Breast epithelium (tissue), 3 donors: ENCODE results near the gene NINL.
"Not testable (repeated sequence)": the region's sequence is repeated elsewhere in the genome, so short reads cannot be mapped to it uniquely, and the experiment has no call there.

Experiments
- POLR2A ChIP-seq: fragments of 450-650 bp; IDR thresholded peaks from one replicate; pipeline ENCODE4 v1.6.1; 2016; ENCODE audit warnings: antibody characterized with exemption, mild to moderate bottlenecking, moderate library complexity
- TF ChIP-seq, protein P1 (sequence below), 3 donors: fragments of 450-650 bp; IDR thresholded peaks; one replicate each; pipeline ENCODE4 v1.5.1; 2016 to 2017; ENCODE audit warnings: antibody characterized with exemption in 3 of 3, mild to moderate bottlenecking in 3 of 3, moderate library complexity in 3 of 3

DNA sequence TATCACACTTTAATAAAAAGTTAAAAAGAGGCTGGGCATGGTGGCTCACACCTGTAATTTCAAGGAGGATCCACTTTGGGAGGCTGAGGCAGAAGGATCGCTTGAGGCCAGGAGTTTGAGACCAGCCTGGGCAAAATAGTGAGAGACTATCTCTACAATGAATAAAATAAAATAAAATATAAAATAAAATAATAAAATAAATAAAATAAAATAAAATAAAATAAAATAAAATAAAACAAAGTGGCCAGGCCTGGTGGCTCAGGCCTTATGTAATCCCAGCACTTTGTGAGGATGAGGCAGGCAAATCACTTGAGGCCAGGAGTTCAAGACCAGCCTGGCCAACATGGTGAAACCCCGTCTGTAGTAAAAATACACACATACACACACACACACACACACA, 112.0 kb downstream of the NINL start:
- not testable (repeated sequence) for TF ChIP-seq POLR2A
- TF ChIP-seq, protein P1, sequence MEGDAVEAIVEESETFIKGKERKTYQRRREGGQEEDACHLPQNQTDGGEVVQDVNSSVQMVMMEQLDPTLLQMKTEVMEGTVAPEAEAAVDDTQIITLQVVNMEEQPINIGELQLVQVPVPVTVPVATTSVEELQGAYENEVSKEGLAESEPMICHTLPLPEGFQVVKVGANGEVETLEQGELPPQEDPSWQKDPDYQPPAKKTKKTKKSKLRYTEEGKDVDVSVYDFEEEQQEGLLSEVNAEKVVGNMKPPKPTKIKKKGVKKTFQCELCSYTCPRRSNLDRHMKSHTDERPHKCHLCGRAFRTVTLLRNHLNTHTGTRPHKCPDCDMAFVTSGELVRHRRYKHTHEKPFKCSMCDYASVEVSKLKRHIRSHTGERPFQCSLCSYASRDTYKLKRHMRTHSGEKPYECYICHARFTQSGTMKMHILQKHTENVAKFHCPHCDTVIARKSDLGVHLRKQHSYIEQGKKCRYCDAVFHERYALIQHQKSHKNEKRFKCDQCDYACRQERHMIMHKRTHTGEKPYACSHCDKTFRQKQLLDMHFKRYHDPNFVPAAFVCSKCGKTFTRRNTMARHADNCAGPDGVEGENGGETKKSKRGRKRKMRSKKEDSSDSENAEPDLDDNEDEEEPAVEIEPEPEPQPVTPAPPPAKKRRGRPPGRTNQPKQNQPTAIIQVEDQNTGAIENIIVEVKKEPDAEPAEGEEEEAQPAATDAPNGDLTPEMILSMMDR (IDR thresholded peaks at IDR 0.05): not testable (repeated sequence)
